CD4-positive, alpha-beta T cell treated with Interleukin-4 for 1 hour (primary cell): ENCODE results near the gene HEPN1.

Experiments used
- DNase-seq, 2 donors: peaks; one replicate each; pipeline ENCODE4 v3.0.0-alpha.2; 2020 to 2022

HEPN1 gene

GRCh38 chr11:124886476-124886875, 32.6 kb upstream of the HEPN1 start:
- DNase-seq: no peak

GRCh38 chr11:124886978-124887666, 31.9 kb upstream of the HEPN1 start:
- DNase-seq: no peak

- DNase-seq: no peak
Observed at GRCh38 chr11:124887667-124888013, 31.4 kb upstream of the HEPN1 start.

- no peak for DNase-seq
Observed at GRCh38 chr11:124889191-124890091, 29.6 kb upstream of the HEPN1 start.

GRCh38 chr11:124890151-124890550, 28.9 kb upstream of the HEPN1 start:
- no peak for DNase-seq

GRCh38 chr11:124890683-124891372, 28.2 kb upstream of the HEPN1 start:
- no peak for DNase-seq

- no peak for DNase-seq
Observed at GRCh38 chr11:124891373-124891861, 27.6 kb upstream of the HEPN1 start.

- DNase-seq: no peak
Observed at GRCh38 chr11:124892146-124892545, 26.9 kb upstream of the HEPN1 start.

- no peak for DNase-seq
Observed at GRCh38 chr11:124892750-124893454, 26.1 kb upstream of the HEPN1 start.

- DNase-seq: no peak
Observed at GRCh38 chr11:124893781-124894401, 25.2 kb upstream of the HEPN1 start.

- no peak for DNase-seq
Observed at GRCh38 chr11:124894606-124895430, 24.2 kb upstream of the HEPN1 start.

- no peak for DNase-seq
Observed at GRCh38 chr11:124895471-124895971, 23.5 kb upstream of the HEPN1 start.

GRCh38 chr11:124896071-124896750, 22.8 kb upstream of the HEPN1 start:
- no peak for DNase-seq

- no peak for DNase-seq
Observed at GRCh38 chr11:124896821-124897391, 22.1 kb upstream of the HEPN1 start.

- DNase-seq: no peak
Observed at GRCh38 chr11:124897674-124898262, 21.3 kb upstream of the HEPN1 start, which contains the start of gene ROBO4. ROBO4 (minus strand) TSS chr11:124897865; CDS start chr11:124897795, 70 bp downstream.

GRCh38 chr11:124898263-124898680, 20.8 kb upstream of the HEPN1 start:
- DNase-seq: no peak

GRCh38 chr11:124898711-124899110, 20.3 kb upstream of the HEPN1 start:
- no peak for DNase-seq

- no peak for DNase-seq
Observed at GRCh38 chr11:124899383-124900145, 19.5 kb upstream of the HEPN1 start.

GRCh38 chr11:124900464-124900863, 18.6 kb upstream of the HEPN1 start:
- DNase-seq: no peak
